Activated naive CD8-positive, alpha-beta T cell treated with anti-CD3 and anti-CD28 coated beads for 36 hours (primary cell): Measurements from ENCODE around the gene CGRRF1. TPM values are rescaled to one million over a fixed set of nuclear protein-coding genes. Genes with fewer than 3 reads are reported as not detected.

ENCODE experiments used
- DNase-seq: peaks from one replicate; pipeline ENCODE4 v3.0.0; 2021
- H3K27ac Mint-ChIP-seq: one replicate; pipeline ENCODE4 v1.8.0; 2022; ENCODE audit warnings: mild to moderate bottlenecking, moderate library complexity, mixed read lengths
- H3K27me3 Mint-ChIP-seq: one replicate; pipeline ENCODE4 v1.8.0; 2022; ENCODE audit warnings: mild to moderate bottlenecking, mixed read lengths
- H3K36me3 Mint-ChIP-seq: one replicate; pipeline ENCODE4 v1.8.0; 2021; ENCODE audit warnings: mild to moderate bottlenecking, mixed read lengths
- H3K4me1 Mint-ChIP-seq: one replicate; pipeline ENCODE4 v1.8.0; 2021; ENCODE audit warnings: mixed read lengths
- H3K4me3 Mint-ChIP-seq: one replicate; pipeline ENCODE4 v1.8.0; 2022; ENCODE audit warnings: mild to moderate bottlenecking, moderate library complexity, mixed read lengths
- H3K9me3 Mint-ChIP-seq: one replicate; pipeline ENCODE4 v1.8.0; 2022; ENCODE audit warnings: mixed read lengths
- total RNA-seq, 2 experiments: library from RNA; stranded (reverse); gene quantifications; one replicate each; pipeline ENCODE4 v1.2.3, GENCODE V29; 2021

CGRRF1 gene
- 10 to 100 TPM; 11.5 to 12.9 TPM for total RNA-seq

DNA sequence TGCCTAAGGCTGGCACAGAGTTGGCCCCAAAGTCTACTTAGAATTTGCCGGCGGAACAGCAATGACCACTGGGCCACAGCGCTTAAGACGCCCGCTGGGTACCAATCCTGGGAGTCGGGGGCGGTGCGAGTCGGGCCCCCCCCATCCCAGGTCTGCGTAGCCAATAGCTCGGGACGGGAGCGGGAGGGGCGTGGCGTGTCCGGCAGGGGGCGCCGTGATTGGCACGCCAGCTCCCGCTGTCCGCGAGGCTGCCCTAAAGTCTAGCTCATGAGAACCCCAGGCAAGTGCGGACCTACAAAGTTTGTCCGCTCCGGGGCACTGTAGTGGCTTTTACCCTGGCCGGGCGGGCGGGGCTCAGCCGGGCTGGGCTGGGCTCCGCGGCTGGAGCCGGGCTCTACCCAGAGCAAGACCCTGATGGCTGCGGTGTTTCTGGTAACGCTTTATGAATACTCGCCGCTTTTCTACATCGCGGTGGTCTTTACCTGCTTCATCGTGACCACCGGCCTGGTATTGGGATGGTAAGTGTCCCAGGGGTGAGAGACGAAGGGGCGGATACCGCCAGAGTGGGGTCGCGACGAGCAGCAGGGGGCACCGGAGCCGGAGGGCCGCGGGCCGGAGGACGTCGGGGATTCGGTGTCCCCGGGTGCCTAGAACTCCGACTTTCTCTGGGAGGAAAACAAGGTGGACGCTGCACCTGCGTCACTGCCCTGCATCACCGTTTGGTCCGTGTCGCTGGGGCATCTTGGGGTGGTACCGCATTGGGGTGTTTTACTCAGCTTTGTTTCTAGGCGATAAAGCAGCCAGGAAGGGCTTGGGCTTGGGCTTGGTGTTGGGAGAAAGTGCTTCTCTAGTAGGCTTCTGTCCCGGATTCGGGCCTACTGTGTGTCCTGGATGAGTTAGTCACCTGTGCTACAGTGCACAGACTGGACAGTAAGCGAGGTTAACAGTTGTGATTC, at the start of gene CGRRF1:
TSS of gene CGRRF1 (plus strand) at position 361 of the 956 bp plus-strand sequence. CDS start at position 415, 54 bp downstream.
- Mint-ChIP-seq H3K27me3 (no peaks in the 10 kb centered on the region), H3K27ac (peak within 1 kb of the TSS; percentile 83), H3K9me3 (peaks cover 2% of the 10 kb centered on the region), H3K4me1 (peaks cover 33% of the 10 kb centered on the region), H3K4me3 (peak within 1 kb of the TSS; percentile 93), H3K36me3 (peaks cover 10% of the 10 kb centered on the region)
- DNase-seq: peak; percentile 98

DNA sequence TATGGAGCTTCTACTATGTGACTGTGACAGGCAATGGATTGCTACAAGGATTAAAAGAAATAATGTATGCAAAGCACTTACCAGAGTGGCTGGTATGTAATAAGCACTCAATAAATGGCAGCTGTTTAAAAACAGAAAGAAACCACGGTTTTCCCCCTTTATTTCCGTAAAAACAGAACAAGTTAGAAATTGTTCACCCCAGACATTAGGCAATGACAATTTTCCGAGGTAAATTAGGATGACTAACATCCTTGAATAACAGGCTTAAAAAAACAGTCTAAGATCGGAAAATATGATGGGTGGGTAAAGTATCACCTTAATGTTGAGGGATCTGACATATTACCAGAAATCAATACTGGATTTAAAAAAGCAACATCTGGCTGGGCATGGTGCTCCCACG, 47.7 kb upstream of the CGRRF1 start:
- peaks cover 6% of the 10 kb centered on the region for H3K36me3 Mint-ChIP-seq
- H3K4me1 Mint-ChIP-seq: peaks cover 6% of the 10 kb centered on the region
- no peaks in the 10 kb centered on the region for H3K27me3 Mint-ChIP-seq
- no peak overlapping the region for H3K27ac Mint-ChIP-seq
- DNase-seq: no peak
- H3K9me3 Mint-ChIP-seq: peaks cover 2% of the 10 kb centered on the region
- H3K4me3 Mint-ChIP-seq: no peak overlapping the region

DNA sequence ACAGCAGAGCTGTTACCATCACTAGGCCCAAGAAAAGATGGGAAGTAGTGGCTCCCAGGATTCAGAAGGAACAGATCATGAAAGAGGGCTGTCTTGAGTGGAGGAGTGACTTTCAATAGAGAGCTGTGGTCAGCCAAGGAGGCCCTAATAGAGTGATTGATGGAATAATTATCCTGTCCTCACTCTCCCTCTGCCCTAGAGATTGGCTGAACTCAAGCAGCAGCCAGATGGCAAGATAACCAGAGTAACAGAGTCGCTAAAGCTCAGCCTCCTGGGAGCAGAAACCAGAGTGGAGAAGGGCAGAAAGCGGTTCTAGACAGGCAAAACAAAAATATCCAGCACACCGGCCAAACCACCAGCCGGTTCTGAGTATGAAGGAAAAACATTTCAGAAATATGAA, 44.1 kb upstream of the CGRRF1 start:
- Mint-ChIP-seq H3K27ac (no peak overlapping the region), H3K27me3 (no peaks in the 10 kb centered on the region), H3K4me3 (no peak overlapping the region), H3K4me1 (peaks cover 6% of the 10 kb centered on the region), H3K36me3 (peaks cover 15% of the 10 kb centered on the region), H3K9me3 (peaks cover 10% of the 10 kb centered on the region)
- no peak for DNase-seq

DNA sequence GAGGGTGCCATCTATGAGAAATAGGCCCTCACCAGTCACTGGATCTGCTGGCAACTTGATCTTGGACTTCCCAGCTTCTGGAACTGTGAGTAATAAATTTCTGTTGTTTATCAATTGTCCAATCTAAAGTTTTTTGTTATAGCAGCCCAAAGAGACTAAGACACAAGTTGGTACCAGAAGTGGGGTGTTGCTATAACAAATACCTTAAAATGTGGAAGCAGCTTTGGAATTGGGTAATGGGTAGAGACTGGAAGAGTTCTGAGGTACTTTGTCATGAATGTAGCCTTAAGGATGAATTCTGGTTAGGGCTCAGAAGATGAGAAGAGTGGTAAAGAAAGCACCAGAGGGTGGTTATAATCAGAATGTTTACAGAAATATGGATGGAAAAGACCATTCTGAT, 42.4 kb upstream of the CGRRF1 start:
- Mint-ChIP-seq H3K9me3 (peaks cover 10% of the 10 kb centered on the region), H3K27ac (no peak overlapping the region), H3K27me3 (no peaks in the 10 kb centered on the region), H3K4me1 (peaks cover under 1% of the 10 kb centered on the region), H3K4me3 (no peak overlapping the region), H3K36me3 (peaks cover 15% of the 10 kb centered on the region)
- no peak for DNase-seq

DNA sequence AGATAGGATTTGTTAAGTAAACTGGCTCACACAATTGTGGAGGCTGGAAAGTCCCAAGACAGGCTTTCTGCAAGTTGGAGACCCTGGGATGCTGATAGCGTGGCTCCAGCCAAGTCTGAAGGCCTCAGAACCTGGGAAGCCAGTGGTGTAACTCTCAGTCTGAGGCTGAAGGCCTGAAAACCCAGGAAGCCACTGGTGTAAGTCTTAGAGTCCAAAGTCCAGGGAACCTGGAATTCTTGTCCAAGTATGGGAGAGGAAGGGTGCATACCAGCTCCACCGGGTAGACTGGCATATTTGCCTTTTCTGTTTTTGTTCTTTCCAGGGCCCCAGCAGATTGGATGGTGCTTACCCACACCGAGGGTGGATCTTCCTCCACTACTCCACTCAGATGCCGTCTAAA, 39.0 kb upstream of the CGRRF1 start:
- DNase-seq: no peak
- Mint-ChIP-seq H3K36me3 (peaks cover 17% of the 10 kb centered on the region), H3K9me3 (peaks cover 10% of the 10 kb centered on the region), H3K27me3 (no peaks in the 10 kb centered on the region), H3K4me1 (no peaks in the 10 kb centered on the region), H3K4me3 (no peak overlapping the region), H3K27ac (no peak overlapping the region)

DNA sequence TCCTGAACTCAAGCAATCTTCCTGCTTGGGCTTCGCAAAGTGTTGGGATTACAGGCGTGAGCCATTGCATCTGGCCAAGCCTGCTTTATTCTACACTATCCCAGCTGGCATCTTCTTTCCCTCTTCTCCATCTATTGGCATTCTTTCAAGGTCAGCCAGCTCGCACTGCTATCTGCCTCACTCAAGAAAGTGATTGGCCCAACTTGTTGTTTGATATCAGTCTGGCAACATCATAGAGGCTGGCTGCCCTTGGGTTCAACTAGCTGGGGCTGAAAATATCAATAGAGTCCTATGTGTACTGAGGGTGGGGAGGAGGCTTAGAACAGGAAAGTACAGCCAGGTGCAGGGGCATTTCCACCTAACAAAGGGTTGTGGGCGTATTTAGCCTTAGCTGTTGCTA, 38.1 kb upstream of the CGRRF1 start:
- H3K9me3 Mint-ChIP-seq: peaks cover 10% of the 10 kb centered on the region
- H3K4me3 Mint-ChIP-seq: no peak overlapping the region
- H3K27ac Mint-ChIP-seq: peak overlapping the region; percentile 26
- peaks cover 4% of the 10 kb centered on the region for H3K4me1 Mint-ChIP-seq
- no peak for DNase-seq
- H3K27me3 Mint-ChIP-seq: no peaks in the 10 kb centered on the region
- peaks cover 21% of the 10 kb centered on the region for H3K36me3 Mint-ChIP-seq

DNA sequence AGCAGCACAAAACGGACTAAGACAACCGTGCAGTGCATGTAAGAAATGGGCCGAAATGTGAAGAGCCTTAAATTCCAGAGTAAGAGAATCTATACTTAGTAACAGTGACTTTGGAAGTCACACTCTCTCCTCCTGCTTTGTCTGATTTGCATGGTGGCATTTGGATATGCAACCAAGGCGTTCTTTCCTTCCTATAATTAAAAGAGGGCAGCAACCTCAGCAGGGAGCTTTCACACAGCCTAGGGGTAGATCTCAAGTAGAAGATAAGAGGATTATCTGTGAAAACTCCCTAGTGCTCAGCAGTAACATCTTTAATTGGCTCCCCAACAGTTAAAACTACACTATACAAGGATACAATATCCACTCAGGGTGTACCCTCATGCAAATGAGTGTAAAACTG, 37.4 kb upstream of the CGRRF1 start:
- Mint-ChIP-seq H3K36me3 (peaks cover 19% of the 10 kb centered on the region), H3K4me3 (no peak overlapping the region), H3K27ac (no peak overlapping the region), H3K9me3 (peaks cover 8% of the 10 kb centered on the region), H3K27me3 (no peaks in the 10 kb centered on the region), H3K4me1 (peaks cover 7% of the 10 kb centered on the region)
- no peak for DNase-seq

DNA sequence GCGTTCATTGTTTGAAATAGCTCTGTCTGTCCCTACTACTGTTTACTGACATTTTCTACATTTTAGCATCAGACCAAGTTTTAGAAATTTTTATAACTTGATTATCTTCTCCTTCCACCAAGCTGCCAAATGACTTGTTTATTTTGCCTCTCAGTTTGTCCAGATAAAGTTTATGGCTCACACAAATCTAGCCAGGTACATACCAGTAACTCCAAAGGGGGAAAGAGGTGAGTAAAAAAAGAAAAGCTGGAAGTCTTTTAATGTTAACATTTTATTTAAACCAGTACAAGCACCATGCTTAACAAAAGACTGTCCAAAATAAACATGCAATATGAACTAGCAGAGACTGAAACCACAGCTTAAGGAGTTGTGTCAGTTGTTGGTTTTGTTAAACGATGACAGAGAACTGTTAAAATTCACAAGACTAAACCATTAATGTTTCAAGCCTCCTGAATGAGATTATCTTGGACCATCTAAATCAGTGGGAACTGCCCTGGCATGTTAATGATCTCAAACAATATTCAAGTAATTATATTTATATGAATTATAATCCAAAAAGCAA, 35.4 kb upstream of the CGRRF1 start:
- no peak for DNase-seq
- Mint-ChIP-seq H3K36me3 (peaks cover 9% of the 10 kb centered on the region), H3K27ac (no peak overlapping the region), H3K9me3 (no peaks in the 10 kb centered on the region), H3K27me3 (no peaks in the 10 kb centered on the region), H3K4me1 (peaks cover 12% of the 10 kb centered on the region), H3K4me3 (no peak overlapping the region)

DNA sequence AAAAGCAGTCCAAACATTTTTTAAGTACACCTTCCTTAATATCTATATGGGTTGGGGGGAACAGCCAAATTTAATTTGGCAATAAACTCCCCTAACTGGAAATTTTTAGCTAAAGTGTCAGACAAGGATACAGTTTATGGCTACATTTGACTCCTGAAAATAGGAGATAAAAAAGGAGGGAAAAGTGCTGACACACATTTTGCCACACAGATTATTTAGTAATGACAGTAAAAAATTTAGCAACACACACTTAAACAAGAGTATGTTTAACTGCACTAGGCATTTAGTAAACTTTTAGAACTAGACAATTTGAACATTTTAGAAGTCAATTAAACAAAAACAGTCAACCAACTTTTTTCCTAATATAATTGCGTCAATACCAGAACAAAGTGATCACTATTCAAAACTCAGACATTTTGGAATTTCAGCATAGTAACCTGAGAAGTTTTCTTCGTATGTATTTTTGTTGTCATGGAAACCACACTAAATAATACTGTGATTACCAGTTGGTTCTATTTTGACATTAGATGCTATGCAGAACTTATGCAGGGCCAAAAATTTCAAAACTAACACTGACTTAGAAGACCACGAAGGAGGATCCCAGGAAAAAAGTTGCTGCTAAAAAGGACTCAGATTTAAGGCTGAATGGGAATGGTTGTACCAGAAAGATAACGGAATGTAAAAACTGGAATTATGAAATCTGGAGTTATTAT, 34.4 kb upstream of the CGRRF1 start:
- H3K27me3 Mint-ChIP-seq: no peaks in the 10 kb centered on the region
- peaks cover 12% of the 10 kb centered on the region for H3K4me1 Mint-ChIP-seq

GRCh38 chr14:54475911-54476310, 33.8 kb upstream of the CGRRF1 start:
- Mint-ChIP-seq H3K4me1 (peaks cover 12% of the 10 kb centered on the region), H3K27me3 (no peaks in the 10 kb centered on the region), H3K27ac (no peak overlapping the region), H3K36me3 (peaks cover 6% of the 10 kb centered on the region), H3K4me3 (no peak overlapping the region), H3K9me3 (no peaks in the 10 kb centered on the region)
- DNase-seq: no peak

More for the DNA sequence above, 34.4 kb upstream of the CGRRF1 start:
- peaks cover 8% of the 10 kb centered on the region for H3K36me3 Mint-ChIP-seq
- no peak overlapping the region for H3K4me3 Mint-ChIP-seq
- no peak overlapping the region for H3K27ac Mint-ChIP-seq
- DNase-seq: no peak
- no peaks in the 10 kb centered on the region for H3K9me3 Mint-ChIP-seq

DNA sequence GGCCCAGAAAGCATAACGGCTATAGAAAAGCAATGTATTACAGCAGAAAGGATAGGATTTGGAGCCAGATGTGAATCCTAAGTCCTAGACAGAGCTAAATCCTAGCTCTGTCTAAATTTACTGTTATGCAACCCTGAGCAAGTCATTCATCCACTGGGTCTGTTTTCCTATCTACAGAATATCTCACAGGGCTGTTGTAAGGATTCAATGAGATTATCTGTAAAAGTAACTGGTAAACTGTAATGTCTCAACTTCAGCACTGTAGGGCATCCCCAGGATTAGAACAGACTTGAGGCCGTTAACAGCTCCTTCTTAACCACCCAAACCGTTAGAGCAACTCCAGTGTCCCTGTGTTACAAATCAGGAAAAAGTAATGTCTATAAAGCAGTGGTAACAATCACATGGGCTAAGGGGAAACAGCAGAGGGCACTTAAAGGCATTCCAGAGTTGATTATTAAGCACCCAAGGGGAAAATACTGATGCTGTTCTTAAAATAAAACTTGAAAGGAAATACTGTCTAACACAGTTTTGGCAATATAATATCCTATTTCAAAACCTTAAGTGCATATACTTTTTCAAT, 31.0 kb upstream of the CGRRF1 start:
- peaks cover 25% of the 10 kb centered on the region for H3K4me1 Mint-ChIP-seq
- peaks cover 17% of the 10 kb centered on the region for H3K36me3 Mint-ChIP-seq
- H3K9me3 Mint-ChIP-seq: no peaks in the 10 kb centered on the region
- DNase-seq: no peak
- H3K27ac Mint-ChIP-seq: no peak overlapping the region
- no peak overlapping the region for H3K4me3 Mint-ChIP-seq
- H3K27me3 Mint-ChIP-seq: no peaks in the 10 kb centered on the region

DNA sequence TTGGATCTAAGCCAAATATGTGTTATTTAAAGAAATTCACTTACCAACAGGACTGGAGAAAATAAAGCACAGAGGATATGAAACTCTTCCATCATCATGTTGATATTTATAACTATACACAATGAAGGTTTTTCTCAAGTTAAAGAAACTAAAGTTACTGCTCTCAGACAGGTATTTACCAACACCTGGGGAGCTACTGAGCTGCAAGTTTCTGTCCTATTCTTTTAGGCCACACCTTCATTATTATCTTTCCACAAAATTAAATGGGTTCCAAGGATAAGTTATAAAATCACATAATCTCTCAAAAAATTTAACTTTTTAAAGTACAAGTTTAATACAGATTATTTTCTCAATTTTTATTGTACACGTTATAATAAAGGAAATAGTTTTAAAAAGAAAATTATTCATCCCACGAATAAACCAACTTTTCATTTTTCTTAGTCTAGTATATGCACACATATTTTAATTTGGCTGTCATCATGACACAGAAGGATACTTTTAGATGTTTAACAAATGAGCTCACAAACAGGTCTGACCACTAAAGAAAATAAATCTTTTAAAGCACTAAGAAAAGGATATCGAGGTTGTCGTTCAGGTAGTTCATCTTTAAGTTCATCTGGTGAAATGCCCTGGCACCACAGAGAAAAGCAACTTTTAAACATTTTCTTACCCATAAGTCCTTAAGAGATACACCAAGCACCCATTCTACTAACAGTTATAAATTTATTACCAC, 28.7 kb upstream of the CGRRF1 start:
- Mint-ChIP-seq H3K4me1 (peaks cover 45% of the 10 kb centered on the region), H3K9me3 (no peaks in the 10 kb centered on the region), H3K4me3 (no peak overlapping the region), H3K27me3 (no peaks in the 10 kb centered on the region), H3K27ac (no peak overlapping the region), H3K36me3 (peaks cover 21% of the 10 kb centered on the region)
- DNase-seq: no peak

DNA sequence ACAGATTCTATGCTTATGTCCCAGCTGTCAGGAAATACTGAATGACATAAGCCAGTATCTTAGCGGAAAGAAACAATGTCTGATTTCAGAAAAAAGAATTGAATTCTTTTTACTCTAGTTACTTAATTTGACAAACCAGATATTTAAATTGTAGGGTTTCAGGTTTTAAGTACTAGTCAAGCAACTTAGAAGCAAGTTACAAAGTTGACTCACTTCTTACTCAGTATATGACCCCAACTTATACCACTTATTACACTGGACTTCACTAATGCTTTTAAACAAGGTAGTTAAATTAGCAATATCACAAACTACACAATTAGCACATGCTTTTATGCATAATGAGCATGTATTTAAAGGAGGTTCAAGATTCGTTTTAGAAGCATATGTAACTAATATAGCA, 28.0 kb upstream of the CGRRF1 start:
- Mint-ChIP-seq H3K27me3 (no peaks in the 10 kb centered on the region), H3K36me3 (peaks cover 22% of the 10 kb centered on the region), H3K9me3 (no peaks in the 10 kb centered on the region), H3K27ac (no peak overlapping the region), H3K4me1 (peaks cover 47% of the 10 kb centered on the region), H3K4me3 (no peak overlapping the region)
- DNase-seq: no peak

GRCh38 chr14:54483073-54483745, 26.5 kb upstream of the CGRRF1 start:
- H3K4me3 Mint-ChIP-seq: no peak overlapping the region
- H3K4me1 Mint-ChIP-seq: peaks cover 51% of the 10 kb centered on the region
- no peak for DNase-seq
- peak overlapping the region; percentile 57 for H3K27ac Mint-ChIP-seq
- no peaks in the 10 kb centered on the region for H3K27me3 Mint-ChIP-seq
- no peaks in the 10 kb centered on the region for H3K9me3 Mint-ChIP-seq
- peaks cover 34% of the 10 kb centered on the region for H3K36me3 Mint-ChIP-seq
